H1 (cell line): Measurements from ENCODE around the gene CCNJ. TPM values are rescaled to one million over a fixed set of nuclear protein-coding genes. Genes with fewer than 3 reads are reported as not detected.

Experiments
- CTCF ChIA-PET: fragments of 300-600 bp; sonication (Branson Sonifier 250); formaldehyde crosslinking; loops from one replicate; lab custom pipeline; 2021; ENCODE audit not compliant: partially characterized antibody; lab: Charles Lee
- POLR2A ChIA-PET: fragments of 300-600 bp; sonication (Branson Sonifier 250); formaldehyde crosslinking; loops from one replicate; lab custom pipeline; 2021; ENCODE audit warnings: inconsistent platforms; ENCODE audit not compliant: partially characterized antibody; lab: Charles Lee
- DNase-seq, 2 experiments: peaks; one replicate each; pipeline versions ENCODE4 v3.0.0 to v3.0.0-alpha.2; 2010 to 2022; ENCODE audit warnings: low spot score in 2 of 2, low read depth in 1 of 2, mixed read lengths in 1 of 2
- FAIRE-seq: peaks from 2 replicates; lab custom pipeline; 2011; peaks lifted over from hg19 to GRCh38; lab: Jason Lieb, UNC
- H2AFZ ChIP-seq: 2 replicates; pipeline ENCODE4 v1.8.1; 2012; ENCODE audit warnings: low read length, inconsistent platforms
- H2AK5ac ChIP-seq: 2 replicates; pipeline ENCODE4 v1.6.1; 2013; ENCODE audit warnings: low read depth, low read length
- H2BK120ac ChIP-seq: replicated peaks from 2 replicates; pipeline ENCODE3; 2013; ENCODE audit warnings: low read depth, low read length, inconsistent platforms
- H2BK12ac ChIP-seq: 2 replicates; pipeline ENCODE4 v1.6.1; 2013; ENCODE audit warnings: low read depth, low read length
- H2BK15ac ChIP-seq: 2 replicates; pipeline ENCODE4 v1.6.1; 2013; ENCODE audit warnings: low read length
- H2BK20ac ChIP-seq: 2 replicates; pipeline ENCODE4 v1.6.1; 2013; ENCODE audit warnings: low read length
- H2BK5ac ChIP-seq: 2 replicates; pipeline ENCODE4 v1.6.1; 2013; ENCODE audit warnings: low read depth, low read length
- H3K14ac ChIP-seq: 2 replicates; pipeline ENCODE4 v1.6.1; 2013; ENCODE audit warnings: inconsistent platforms; ENCODE audit not compliant: insufficient read length
- H3K18ac ChIP-seq: 2 replicates; pipeline ENCODE4 v1.6.1; 2013; ENCODE audit warnings: low read length; ENCODE audit errors: extremely low read depth
- H3K23ac ChIP-seq: 2 replicates; pipeline ENCODE4 v1.6.1; 2013; ENCODE audit warnings: inconsistent platforms; ENCODE audit not compliant: insufficient read length
- H3K23me2 ChIP-seq: 2 replicates; pipeline ENCODE4 v1.6.1; 2013; ENCODE audit warnings: low read depth, low read length
- H3K27ac ChIP-seq: 2 replicates; pipeline ENCODE4 v1.6.1; 2011; ENCODE audit warnings: low read depth, low read length, inconsistent platforms
- H3K27me3 ChIP-seq, 4 experiments: replicated peaks in 1 of 4; 1 replicate in 1 of 4; 2 replicates in 3 of 4; pipeline versions ENCODE4 v1.6.1 to v1.8.1; 2011 to 2013; ENCODE audit warnings: low read length in 3 of 4, mild to moderate bottlenecking in 3 of 4, inconsistent platforms in 2 of 4, mixed read lengths in 2 of 4, moderate library complexity in 1 of 4; ENCODE audit not compliant: control insufficient read depth in 3 of 4, insufficient read depth in 3 of 4; ENCODE audit errors: extremely low read depth in 1 of 4
- H3K36me3 ChIP-seq, 4 experiments: 2 replicates each; pipeline versions ENCODE4 v1.6.1 to v1.8.1; 2011 to 2013; ENCODE audit warnings: mild to moderate bottlenecking in 4 of 4, low read length in 3 of 4, moderate library complexity in 2 of 4, control low read depth in 1 of 4, inconsistent platforms in 1 of 4; ENCODE audit not compliant: insufficient read depth in 4 of 4, control insufficient read depth in 2 of 4
- H3K4ac ChIP-seq: replicated peaks from 2 replicates; pipeline ENCODE3; 2013; ENCODE audit warnings: low read length, low read depth, mixed read lengths, inconsistent platforms; ENCODE audit not compliant: insufficient read length
- H3K4me1 ChIP-seq, 4 experiments: replicated peaks in 1 of 4; 1 replicate in 1 of 4; 2 replicates in 3 of 4; pipeline versions ENCODE4 v1.6.1 to v1.8.1; 2011 to 2013; ENCODE audit warnings: low read length in 3 of 4, inconsistent platforms in 2 of 4, mixed read lengths in 1 of 4; ENCODE audit not compliant: insufficient read depth in 4 of 4, control insufficient read depth in 3 of 4
- H3K4me2 ChIP-seq, 2 experiments: 2 replicates each; pipeline versions ENCODE4 v1.6.1 to v1.8.1; 2011 to 2013; ENCODE audit warnings: low read depth in 2 of 2, low read length in 2 of 2, control low read depth in 1 of 2, inconsistent platforms in 1 of 2, mild to moderate bottlenecking in 1 of 2; ENCODE audit not compliant: insufficient read depth in 1 of 2
- H3K4me3 ChIP-seq, 4 experiments: fragments of 200-600, 300-600 bp in 1 of 4; sonication (generic), shearing (Covaris generic), sonication (Bioruptor Twin) in 1 of 4; 2 replicates each; pipeline versions ENCODE4 v1.5.1 to v1.8.1; 2011 to 2016; ENCODE audit warnings: low read length in 4 of 4, low read depth in 3 of 4, control low read depth in 2 of 4, inconsistent platforms in 2 of 4, mild to moderate bottlenecking in 2 of 4, mixed read lengths in 1 of 4, moderate library complexity in 1 of 4; ENCODE audit not compliant: insufficient read depth in 2 of 4; ENCODE audit errors: extremely low read depth in 1 of 4
- H3K56ac ChIP-seq: replicated peaks from 2 replicates; pipeline ENCODE3; 2013; ENCODE audit warnings: low read depth, mild to moderate bottlenecking, mixed read lengths, low read length, inconsistent platforms; ENCODE audit not compliant: insufficient read length
- H3K79me1 ChIP-seq: 2 replicates; pipeline ENCODE4 v1.6.1; 2013; ENCODE audit warnings: low read depth, low read length, control low read depth
- H3K79me2 ChIP-seq, 2 experiments: 2 replicates each; pipeline versions ENCODE4 v1.6.1 to v1.8.1; 2012 to 2013; ENCODE audit warnings: low read length in 2 of 2, mild to moderate bottlenecking in 2 of 2, inconsistent platforms in 1 of 2; ENCODE audit not compliant: insufficient read depth in 2 of 2, control insufficient read depth in 1 of 2
- H3K9ac ChIP-seq, 4 experiments: replicated peaks in 1 of 4; 1 replicate in 1 of 4; 2 replicates in 3 of 4; pipeline versions ENCODE4 v1.6.1 to v1.8.1; 2011 to 2013; ENCODE audit warnings: low read depth in 3 of 4, low read length in 3 of 4, control low read depth in 2 of 4, mild to moderate bottlenecking in 2 of 4, moderate library complexity in 2 of 4, inconsistent platforms in 1 of 4; ENCODE audit errors: extremely low read depth in 1 of 4
- H3K9me3 ChIP-seq, 2 experiments: 2 replicates each; pipeline versions ENCODE4 v1.6.1 to v1.8.1; 2012 to 2013; ENCODE audit warnings: mild to moderate bottlenecking in 2 of 2, moderate library complexity in 2 of 2, control low read depth in 1 of 2, inconsistent platforms in 1 of 2, low read depth in 1 of 2, low read length in 1 of 2, mixed read lengths in 1 of 2; ENCODE audit not compliant: insufficient read depth in 2 of 2
- H4K20me1 ChIP-seq, 2 experiments: replicated peaks in 1 of 2; 2 replicates each; pipeline versions ENCODE3 to v1.8.1; 2011 to 2013; ENCODE audit warnings: inconsistent platforms in 2 of 2, low read length in 2 of 2, mild to moderate bottlenecking in 1 of 2; ENCODE audit not compliant: insufficient read depth in 2 of 2, control insufficient read depth in 1 of 2
- H4K5ac ChIP-seq: 2 replicates; pipeline ENCODE4 v1.6.1; 2013; ENCODE audit warnings: low read length, low read depth, mixed read lengths, inconsistent platforms; ENCODE audit not compliant: insufficient read length
- H4K8ac ChIP-seq: 2 replicates; pipeline ENCODE4 v1.8.0; 2013; ENCODE audit warnings: mild to moderate bottlenecking, moderate library complexity, low read length, inconsistent platforms; ENCODE audit not compliant: insufficient read depth; ENCODE audit errors: extremely low read depth
- H4K91ac ChIP-seq: replicated peaks from 2 replicates; pipeline ENCODE3; 2013; ENCODE audit warnings: low read length, mixed read lengths, inconsistent platforms; ENCODE audit not compliant: insufficient read length
- BACH1 ChIP-seq: IDR thresholded peaks from 2 replicates; pipeline ENCODE4 v1.6.1; 2012; ENCODE audit warnings: low read length, improper control_type of control experiment
- CREB1 ChIP-seq: IDR thresholded peaks from 2 replicates; pipeline ENCODE4 v1.6.1; 2012; ENCODE audit warnings: inconsistent platforms
- KDM4A ChIP-seq: IDR thresholded peaks from one replicate; pipeline ENCODE4 v1.7.1; 2012; ENCODE audit warnings: low read depth, mild to moderate bottlenecking, moderate library complexity, low read length, inconsistent platforms; ENCODE audit not compliant: severe bottlenecking
- NRF1 ChIP-seq: IDR thresholded peaks from 2 replicates; pipeline ENCODE4 v1.6.1; 2011; ENCODE audit warnings: mild to moderate bottlenecking, low read depth, low read length, improper control_type of control experiment
- RXRA ChIP-seq: IDR thresholded peaks from 2 replicates; pipeline ENCODE4 v1.6.1; 2011; ENCODE audit warnings: low read depth, mild to moderate bottlenecking, low read length, moderate library complexity; ENCODE audit not compliant: insufficient read depth
- SIN3A ChIP-seq, 2 experiments: IDR thresholded peaks in 1 of 2; conservative IDR thresholded peaks in 1 of 2; 2 replicates each; pipeline ENCODE4 v1.6.1; 2011 to 2012; ENCODE audit warnings: low read length in 2 of 2, improper control_type of control experiment in 1 of 2, low read depth in 1 of 2, mild to moderate bottlenecking in 1 of 2
- SIX5 ChIP-seq: IDR thresholded peaks from 2 replicates; pipeline ENCODE4 v1.6.1; 2011; ENCODE audit warnings: mild to moderate bottlenecking, low read depth, low read length
- TBP ChIP-seq: IDR thresholded peaks from 2 replicates; pipeline ENCODE4 v1.6.1; 2011; ENCODE audit warnings: low read depth, low read length, improper control_type of control experiment
- whole genome bisulfite sequencing, 2 experiments: shearing (Covaris generic) in 1 of 2; methylation state at CpG; one replicate each; pipeline versions ENCODE4 v1.1.6 to v1.1.7; 2013 to 2015; ENCODE audit warnings: low lambda C conversion rate in 2 of 2, mixed read lengths in 2 of 2, inconsistent platforms in 1 of 2, low coverage in 1 of 2, missing lambda C conversion rate in 1 of 2; ENCODE audit not compliant: insufficient replicate concordance in 2 of 2, insufficient coverage in 1 of 2, insufficient read length in 1 of 2; ENCODE audit errors: extremely low coverage in 1 of 2, missing lambda C conversion rate in 1 of 2; 5-methylcytosine and 5-hydroxymethylcytosine counted together
- long read RNA-seq, 2 experiments: library from RNA in 1 of 2; library from capped mRNA in 1 of 2; stranded (forward); transcript quantifications; one replicate each; pipeline ENCODE4 v2.0.0, GENCODE V29; 2021; ENCODE audit warnings: inconsistent platforms in 1 of 2
- polyA minus RNA-seq, 3 experiments: library from RNA; depleted of rRNA, polyadenylated mRNA; stranded (reverse); fragments of >200 nt; gene quantifications; 1 replicate in 2 of 3; 2 replicates in 1 of 3; pipeline ENCODE4 v1.2.3, GENCODE V29; 2011
- polyA plus RNA-seq, 7 experiments: library from polyadenylated mRNA; depleted of rRNA in 3 of 7; stranded (reverse) in 5 of 7; unstranded in 2 of 7; fragments of >200 nt in 5 of 7; fragments of 200-250 nt in 2 of 7; gene quantifications; 1 replicate in 5 of 7; 2 replicates in 1 of 7; 4 replicates in 1 of 7; pipeline versions ENCODE4 v1.2.1 to v1.2.3, GENCODE V29; 2011 to 2013; ENCODE audit warnings: missing spikeins in 2 of 7, mixed read lengths in 2 of 7
- total RNA-seq: library from RNA; stranded (reverse); fragmentation: NEBNext Ultra II Directional; extraction: Animal tissue kit (Norgen Biotek cat#: 25700); gene quantifications from 2 replicates; pipeline ENCODE4 v1.2.1, GENCODE V29; 2021

The CCNJ gene
- total RNA-seq, result 34.2 and 34.7 TPM in 2 replicates
- polyA plus RNA-seq (2011; rRNA removed), result 19.5 and 31.4 TPM in 2 replicates
- polyA plus RNA-seq (2011; cell fraction: cytosol; rRNA removed), result 20.8 TPM
- 26.9 TPM for polyA plus RNA-seq (2011; cell fraction: nucleus; rRNA removed)
- 17.2 to 27.1 TPM (median 21.8 TPM) in 4 replicates for polyA plus RNA-seq (2012, experiment 1 of 2)
- polyA plus RNA-seq (2012, experiment 2 of 2), result 2.5 TPM
- polyA plus RNA-seq (2013, experiment 1 of 2), result 25.8 TPM
- polyA plus RNA-seq (2013, experiment 2 of 2), result 25.9 TPM
- 81.7 and 139 TPM in 2 replicates for polyA minus RNA-seq (2011; rRNA and poly(A)+ RNA removed)
- 28.4 TPM for polyA minus RNA-seq (2011; cell fraction: cytosol; rRNA and poly(A)+ RNA removed)
- 57.8 TPM for polyA minus RNA-seq (2011; cell fraction: nucleus; rRNA and poly(A)+ RNA removed)
- long read RNA-seq, experiment 1, full-length matches to known transcripts, result 8 of 27 reads
- long read RNA-seq, experiment 1, partial matches to known transcripts, result 19 of 27 reads
- long read RNA-seq, experiment 1, other reads (novel, unspliced or antisense), result 0 of 27 reads
- long read RNA-seq, experiment 2, partial matches to known transcripts, result 0 of 4 reads
- long read RNA-seq, experiment 2, other reads (novel, unspliced or antisense), result 4 of 4 reads

GRCh38 chr10:96043033-96043892, at the start of gene CCNJ:
Gene CCNJ, plus strand, starts transcription at chr10:96043583. Its CDS starts 811 bp downstream, at chr10:96044394.
- WGBS, 2 experiments, result 2% methylated on average over 77 of the region's 92 CpGs; no CpG with 5 or more reads in 1 of the 2 experiments
- CTCF ChIA-PET, result interaction anchor here (0.8 to 1.8 kb wide), 3 partner anchors 18 to 186 kb away, joined by 3 to 4 read pairs (median 3); no protein-coding TSS in a partner anchor
- peak within 1 kb of the TSS; percentile 88 for H3K27ac ChIP-seq
- no peak for TF ChIP-seq SIX5
- TF ChIP-seq KDM4A, result peak; percentile 76
- TF ChIP-seq CREB1, result peak; percentile 57
- peak; percentile 83 for TF ChIP-seq TBP
- TF ChIP-seq BACH1, result no peak
- TF ChIP-seq NRF1, result no peak
- TF ChIP-seq SIN3A (conservative IDR thresholded peaks at IDR 0.05 in 1 of 2, IDR thresholded peaks at IDR 0.05 in 1 of 2; ENCODE audit: low read depth in 1 of 2, low read length in 2 of 2), result 0 out of 4 replicates have a peak, but pooled peaks of 1 of the 2 experiments have one; percentile 51
- no peak for TF ChIP-seq RXRA

More at GRCh38 chr10:96043033-96043892, at the start of gene CCNJ:
- Histone ChIP-seq H3K18ac (peak within 1 kb of the TSS; percentile 92), H2BK15ac (no peak within 1 kb of the TSS), H3K79me2 (peaks cover 10 to 44% of the 10 kb centered on the region in 2 experiments), H4K8ac (peak within 1 kb of the TSS; percentile 99), H3K56ac (peak within 1 kb of the TSS; percentile 85), H2BK20ac (no peak within 1 kb of the TSS), H3K79me1 (no peaks in the 10 kb centered on the region), H3K4me2 (peak within 1 kb of the TSS; percentile 76 to 94), H3K23ac (no peak within 1 kb of the TSS), H2BK12ac (peak within 1 kb of the TSS; percentile 52), H3K23me2 (peaks cover 11% of the 10 kb centered on the region), H3K4me3 (peak within 1 kb of the TSS; percentile 81 to 96 (median 85)), H2BK120ac (peak within 1 kb of the TSS; percentile 82), H4K91ac (peak within 1 kb of the TSS; percentile 86), H3K27me3 (peaks cover 0 to 9% (median 4%) of the 10 kb centered on the region in 4 experiments; a peak in 5 of 7 replicates), H3K36me3 (peaks cover 0 to 14% (median 2%) of the 10 kb centered on the region in 4 experiments; a peak in 4 of 8 replicates), H3K9ac (peak within 1 kb of the TSS; percentile 84 to 98 (median 93)), H3K4ac (peak within 1 kb of the TSS; percentile 92), H2BK5ac (0 out of 2 replicates have a peak within 1 kb of the TSS, but pooled peaks have one; percentile 54), H4K5ac (peak within 1 kb of the TSS; percentile 64), H3K4me1 (no peaks in the 10 kb centered on the region), H4K20me1 (peaks cover 4 to 6% of the 10 kb centered on the region in 2 experiments), H2AFZ (peak within 1 kb of the TSS; percentile 83; the same call in 1 of the 2 replicates), H2AK5ac (peak within 1 kb of the TSS; percentile 65), H3K14ac (no peak within 1 kb of the TSS), H3K9me3 (0 out of 4 replicates have a peak, but pooled peaks cover 0 to 3% of the 10 kb centered on the region in 2 experiments)
- POLR2A ChIA-PET, result interaction anchor here (0.9 to 2.9 kb wide), 10 partner anchors 11 to 224 kb away, joined by 3 to 24 read pairs (median 3); partner anchors contain the start of gene ZNF518A
- FAIRE-seq (no peak), DNase-seq (peak; percentile 62 to 90)
